Fibroblast of skin of right quadriceps (primary cell): ENCODE data around the gene CPSF3.
A peak's percentile ranks its signal among the peaks of the same experiment; 100 is the strongest.
"Not testable (repeated sequence)": the region's sequence is repeated elsewhere in the genome, so short reads cannot be mapped to it uniquely, and the experiment has no call there.

Experiments
- DNase-seq: peaks from one replicate; pipeline ENCODE4 v3.0.0-alpha.2; 2013

The CPSF3 gene

DNA sequence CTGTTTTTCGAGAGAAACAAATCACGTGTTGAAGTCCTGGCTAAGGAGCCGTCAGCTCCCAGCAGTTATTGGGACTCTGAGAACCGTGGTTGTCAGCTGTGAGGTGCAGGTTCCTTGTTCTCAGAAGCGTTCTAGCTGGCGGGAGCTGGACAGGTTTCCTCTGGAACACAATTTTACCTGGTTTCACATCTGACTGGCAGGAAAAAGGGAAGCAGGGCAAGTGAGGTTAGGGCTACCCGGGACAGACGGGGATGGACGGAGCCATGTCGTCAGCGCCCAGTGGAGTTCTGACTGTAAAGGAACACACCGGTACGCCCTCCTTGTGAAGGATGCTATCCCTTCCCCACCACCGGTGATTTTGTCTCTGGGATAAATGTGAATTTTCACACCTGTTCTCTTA lies 26.3 kb upstream of the CPSF3 start:
- DNase-seq, result no peak

DNA sequence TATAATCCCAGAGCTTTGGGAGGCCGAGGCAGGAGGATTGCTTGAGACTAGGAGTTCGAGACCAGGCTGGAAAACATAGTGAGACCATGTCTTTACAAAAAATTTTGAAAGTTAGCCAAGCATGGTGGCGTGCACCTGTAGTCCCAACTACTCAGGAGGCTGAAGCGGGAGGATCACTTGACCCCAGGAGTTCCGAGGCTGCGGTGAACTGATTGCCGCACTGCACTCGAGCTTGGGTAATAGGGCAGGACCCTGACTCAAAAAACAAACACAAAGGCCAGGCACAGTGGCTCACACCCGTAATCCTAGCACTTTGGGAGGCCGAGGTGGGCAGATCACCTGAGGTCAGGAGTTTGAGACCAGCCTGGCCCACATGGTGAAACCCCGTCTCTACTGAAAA lies 25.2 kb upstream of the CPSF3 start:
- not testable (repeated sequence) for DNase-seq

DNA sequence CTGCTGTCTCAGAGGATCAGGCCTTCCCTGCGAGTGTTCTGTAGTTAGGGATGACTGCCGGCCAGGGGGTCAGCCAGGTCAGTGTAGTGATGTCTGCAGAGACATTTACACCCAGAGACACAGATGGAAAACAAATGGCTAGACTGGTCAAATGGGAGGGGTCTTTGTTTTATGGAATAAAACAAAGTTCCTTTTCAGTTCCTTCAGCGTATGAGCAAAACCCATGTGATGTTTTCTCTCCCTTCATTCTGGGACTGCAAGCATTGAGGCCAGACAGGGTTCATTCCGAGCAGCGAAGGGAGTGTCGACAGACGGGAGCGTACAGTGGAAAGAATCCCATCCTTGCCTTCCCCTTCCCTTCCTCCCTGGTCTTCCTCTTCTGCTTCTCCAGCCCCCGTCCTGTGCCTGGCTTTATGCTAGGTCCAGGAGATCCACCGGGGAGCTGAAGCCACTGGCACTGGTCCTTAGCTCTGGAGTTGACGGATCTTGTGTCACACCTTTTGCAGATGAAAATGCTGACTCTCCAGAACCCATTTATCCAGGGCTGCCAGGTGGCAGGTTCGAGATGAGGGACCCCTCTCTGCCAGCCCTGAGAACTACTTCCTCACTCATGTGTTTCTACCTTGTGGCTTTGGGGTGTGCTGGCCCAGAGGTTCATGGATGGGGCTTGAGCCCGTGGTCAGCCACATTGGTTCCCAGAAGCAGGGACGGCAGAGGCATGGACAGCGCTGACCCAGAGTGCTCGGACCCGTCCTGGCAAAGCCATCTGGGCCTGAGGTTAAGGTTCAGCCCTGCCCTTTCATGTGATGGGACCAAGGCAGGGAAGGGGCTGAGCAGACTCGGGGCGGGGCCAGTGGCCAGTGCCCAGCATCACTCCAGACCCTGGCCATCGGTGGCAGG lies 24.3 kb upstream of the CPSF3 start:
- no peak for DNase-seq

DNA sequence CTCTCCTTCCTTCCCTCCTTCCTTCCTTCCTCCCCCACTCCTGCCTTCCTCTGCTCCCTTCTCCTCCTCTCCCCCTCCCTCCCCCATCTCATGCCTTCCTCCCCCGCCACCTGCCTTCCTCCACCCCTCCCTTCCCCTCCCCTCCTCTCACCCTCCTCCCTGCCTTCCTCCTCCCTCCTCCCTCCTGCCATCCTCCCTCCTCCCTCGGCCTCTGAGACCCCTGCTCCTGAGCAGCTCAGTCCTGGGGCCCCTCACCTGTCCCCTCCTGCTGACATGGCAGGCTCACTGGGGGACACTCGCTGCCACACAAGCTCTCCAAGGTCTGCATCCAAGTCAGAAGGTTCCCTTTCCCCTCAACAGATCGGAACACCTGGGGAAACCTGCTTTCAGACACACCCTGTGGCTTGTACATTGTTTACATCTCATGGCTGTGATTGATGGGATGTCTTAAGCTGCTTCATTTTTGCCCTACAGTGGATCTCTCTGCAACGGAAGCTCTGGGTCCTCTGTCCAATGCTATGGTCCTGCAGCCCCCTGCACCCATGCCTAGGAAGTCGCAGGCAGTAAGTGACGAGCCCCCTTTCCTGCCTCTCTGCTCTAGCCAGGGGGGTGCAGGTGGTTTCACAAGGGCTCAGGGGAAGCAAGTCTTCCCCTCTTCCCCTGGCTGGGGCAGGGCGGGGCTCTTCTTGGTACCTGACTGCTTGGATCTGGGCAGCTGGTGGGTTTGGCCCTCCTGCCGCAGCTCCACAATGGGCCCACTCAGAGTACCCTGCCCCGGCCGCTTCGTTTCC lies 23.0 kb upstream of the CPSF3 start:
- DNase-seq, result no peak

DNA sequence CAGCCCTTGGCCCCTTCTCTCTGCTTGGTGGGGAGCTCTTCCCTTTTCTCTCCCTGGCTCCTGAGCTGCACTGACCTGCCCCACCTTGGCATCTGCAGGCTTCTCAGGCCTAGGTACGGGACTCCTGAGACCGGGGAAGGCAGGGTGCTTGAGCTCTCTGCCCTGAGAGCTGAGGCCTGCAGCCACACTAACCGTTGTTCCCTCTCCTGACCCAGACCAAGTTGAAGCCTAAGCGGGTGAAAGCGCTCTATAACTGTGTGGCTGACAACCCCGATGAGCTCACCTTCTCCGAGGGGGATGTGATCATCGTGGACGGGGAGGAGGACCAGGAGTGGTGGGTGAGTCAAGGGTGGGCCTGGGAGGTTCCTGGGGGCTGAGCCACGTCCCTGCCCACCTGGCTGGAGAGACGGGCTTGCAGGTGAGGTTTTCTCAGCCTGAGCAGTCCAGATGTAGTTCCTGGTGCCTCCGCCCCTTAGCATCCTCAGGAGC lies 22.4 kb upstream of the CPSF3 start:
- DNase-seq, result no peak

DNA sequence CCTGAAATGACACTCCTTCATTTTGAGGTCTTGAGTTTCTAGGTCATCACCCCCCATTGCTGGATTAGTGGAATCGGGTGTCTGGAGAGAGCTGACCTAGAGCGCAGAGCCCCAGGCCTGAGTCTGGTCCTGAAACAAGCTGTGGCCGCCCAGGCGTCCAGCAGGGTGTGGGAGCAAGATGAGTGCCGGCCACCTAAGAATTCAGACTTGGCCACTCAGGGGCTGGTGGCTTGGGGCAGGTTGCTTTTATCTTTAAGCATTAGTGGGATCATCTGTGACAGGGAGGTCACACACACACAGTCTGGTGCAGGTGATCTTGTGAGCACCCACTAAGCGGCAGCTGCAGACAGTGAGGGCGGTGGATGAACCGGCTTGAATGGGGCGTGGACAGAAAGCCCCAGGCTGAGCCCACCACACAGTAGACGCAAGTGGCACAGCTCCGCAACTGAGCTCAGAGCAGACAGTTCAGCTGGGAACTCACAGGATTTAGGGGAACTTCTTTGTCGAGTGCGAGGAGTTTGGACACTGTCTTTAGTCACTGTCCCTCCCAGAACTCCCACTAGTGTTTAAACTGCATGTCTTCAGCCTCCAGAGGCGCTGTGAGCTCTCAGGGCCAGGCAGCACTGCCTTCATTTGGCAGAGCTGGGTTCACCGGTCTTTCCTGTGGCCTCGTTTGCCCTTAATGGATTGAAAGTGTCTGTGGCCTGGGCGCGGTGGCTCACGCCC lies 21.6 kb upstream of the CPSF3 start:
- DNase-seq, result no peak

DNA sequence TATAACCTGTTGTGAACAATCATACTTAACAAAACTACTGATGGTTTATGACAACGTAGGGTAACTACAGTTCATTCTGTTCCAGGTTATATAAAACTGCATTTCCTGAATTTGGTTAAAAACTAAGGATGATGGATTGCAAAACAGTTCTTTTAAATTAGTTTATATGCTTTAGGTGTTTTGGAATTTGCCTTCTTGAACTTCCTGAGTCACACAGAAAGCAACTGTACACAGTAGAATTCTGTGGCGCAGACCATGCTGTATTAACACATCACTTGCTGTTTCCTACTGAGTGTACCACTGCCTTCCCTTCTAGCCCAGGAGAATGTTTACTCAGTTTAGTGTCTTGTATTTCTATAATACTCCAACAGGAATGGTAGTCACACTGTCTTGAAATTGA lies 19.5 kb upstream of the CPSF3 start:
- peak; percentile 40 for DNase-seq

DNA sequence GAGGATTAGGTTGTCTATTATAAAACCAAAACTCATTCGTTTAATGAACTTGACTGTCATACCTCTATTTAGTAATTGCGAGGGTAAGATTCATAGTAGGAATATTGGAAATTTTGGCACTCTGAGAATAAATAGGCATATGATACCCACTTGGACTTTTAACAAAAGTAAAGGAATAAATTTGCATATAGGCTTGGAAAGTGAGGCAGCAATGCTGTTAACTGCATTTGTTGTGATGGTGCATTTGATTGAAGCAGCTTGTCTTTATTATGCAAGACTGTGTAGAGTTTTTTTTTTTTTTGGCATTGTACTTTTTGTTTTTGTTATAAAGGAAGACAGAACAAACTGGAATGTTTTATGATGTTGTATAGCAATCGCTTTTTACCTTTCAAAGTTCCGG lies 19.0 kb upstream of the CPSF3 start:
- no peak for DNase-seq

DNA sequence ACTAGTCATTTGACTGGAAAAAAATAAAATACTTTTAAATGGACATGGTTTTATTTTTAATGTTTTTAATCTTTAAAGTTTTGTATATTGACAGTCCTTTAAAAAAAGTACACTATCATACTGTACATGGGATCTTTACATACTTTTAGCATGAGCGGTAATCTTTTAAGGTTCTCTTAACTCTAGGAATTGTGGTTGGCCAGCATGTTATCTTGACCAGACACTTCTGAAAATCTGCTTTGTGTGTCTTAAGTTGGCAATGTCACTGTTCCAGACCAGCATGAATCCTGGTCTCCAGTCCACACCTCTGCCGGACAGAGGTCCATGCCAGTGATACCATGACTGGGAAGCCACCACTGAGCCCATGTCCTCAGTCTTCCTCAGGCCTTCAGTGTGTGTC lies 17.8 kb upstream of the CPSF3 start:
- no peak for DNase-seq

DNA sequence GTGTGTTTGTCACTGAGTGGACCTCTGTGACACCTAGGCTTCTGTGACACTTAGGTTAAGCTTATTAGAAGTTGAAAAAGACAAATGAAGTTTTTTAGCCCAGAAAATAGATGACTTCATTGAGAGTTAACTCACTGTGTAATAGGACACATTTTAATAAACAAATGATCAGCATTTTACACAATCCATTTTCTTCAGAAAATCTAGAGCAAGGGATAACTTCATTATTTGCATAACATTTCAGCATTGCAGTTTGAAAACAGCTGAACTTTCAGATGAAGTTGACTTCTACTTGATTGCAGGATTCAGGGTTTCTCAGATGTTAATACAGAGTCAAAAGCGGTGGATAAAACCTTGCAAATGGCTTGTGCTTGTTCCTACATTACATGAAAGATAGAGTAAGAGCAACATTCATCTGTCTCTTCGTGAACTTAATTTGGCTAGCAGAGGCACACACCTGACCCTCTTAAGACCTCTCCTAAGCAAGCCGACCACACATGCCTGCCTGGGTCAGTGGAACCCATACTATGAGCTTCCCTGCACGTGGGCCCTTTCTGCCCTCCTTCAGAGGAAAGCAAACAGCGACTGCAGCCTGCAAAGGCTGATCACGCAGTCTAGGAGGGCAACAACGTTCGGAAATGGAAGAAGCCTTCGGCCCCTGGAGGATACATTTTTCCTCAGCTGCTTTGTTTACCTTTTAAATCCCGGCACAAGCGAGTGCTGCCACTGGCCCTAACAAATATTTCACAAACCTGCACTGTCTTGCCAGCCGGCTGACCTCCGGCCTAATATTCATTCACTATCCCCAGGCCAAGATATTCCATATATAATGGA lies 16.7 kb upstream of the CPSF3 start:
- DNase-seq, result no peak

DNA sequence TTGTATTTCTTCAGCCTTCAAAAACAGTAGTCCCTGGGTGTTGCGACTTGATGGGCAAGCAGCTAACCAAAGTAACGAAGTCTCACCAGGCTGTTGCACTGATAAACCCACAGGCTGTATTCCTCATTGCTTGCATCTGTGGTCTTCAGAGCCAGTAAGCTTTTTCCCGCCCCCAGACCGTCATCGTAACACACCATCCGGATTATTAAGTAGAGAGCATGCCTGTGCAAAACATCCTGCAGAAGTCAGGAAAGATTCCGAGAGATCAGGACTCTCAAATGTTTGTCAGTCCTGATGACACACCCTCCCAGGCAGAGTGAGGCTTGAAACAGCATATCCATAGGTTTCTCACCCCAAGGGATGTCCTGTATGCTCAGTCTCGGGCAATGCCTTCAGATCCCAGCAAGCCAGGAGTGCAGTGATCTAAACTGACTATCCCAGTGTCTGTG lies 16.1 kb upstream of the CPSF3 start:
- no peak for DNase-seq

DNA sequence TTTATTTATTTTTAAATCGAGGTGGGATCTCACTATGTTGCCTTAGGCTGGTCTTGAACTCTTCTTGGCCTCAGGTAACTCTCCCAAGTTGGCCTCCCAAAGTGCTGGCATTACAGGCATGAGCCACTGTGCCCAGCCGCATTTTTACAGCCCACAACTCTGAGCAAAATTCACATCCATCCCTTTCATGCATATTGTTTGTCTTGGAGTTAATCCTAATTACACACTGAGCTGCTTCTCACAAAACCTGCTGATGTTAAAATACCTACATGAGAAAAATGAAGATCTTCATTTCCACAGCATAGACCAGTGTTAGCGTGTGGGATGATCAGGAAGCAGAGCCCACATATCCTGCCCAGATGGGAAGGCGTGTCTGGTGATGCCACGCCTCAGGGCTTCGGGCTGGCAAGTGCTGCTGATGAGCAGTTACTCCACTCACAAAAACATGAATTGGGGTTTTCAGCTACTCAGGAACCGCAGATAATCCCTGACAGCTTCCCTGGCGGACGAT lies 14.8 kb upstream of the CPSF3 start:
- DNase-seq, result no peak

DNA sequence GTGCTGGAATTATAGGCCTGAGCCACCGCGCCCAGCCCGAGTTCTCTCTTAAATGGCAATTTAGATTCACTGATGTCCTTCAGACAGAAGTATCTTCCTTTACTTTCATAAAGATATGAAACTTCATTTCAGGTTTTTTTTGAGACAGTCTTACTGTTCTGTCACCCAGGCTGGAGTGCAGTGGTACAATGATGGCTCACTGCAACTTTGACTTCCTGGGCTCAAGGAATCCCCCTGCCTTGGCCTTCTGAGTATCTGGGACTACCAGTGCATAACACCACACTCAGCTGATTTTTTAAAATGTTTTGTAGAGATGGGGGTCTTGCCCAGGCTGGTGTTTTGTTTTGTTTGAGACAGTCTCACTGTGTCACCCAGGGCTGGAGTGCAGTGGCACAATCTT lies 13.3 kb upstream of the CPSF3 start:
- no peak for DNase-seq

DNA sequence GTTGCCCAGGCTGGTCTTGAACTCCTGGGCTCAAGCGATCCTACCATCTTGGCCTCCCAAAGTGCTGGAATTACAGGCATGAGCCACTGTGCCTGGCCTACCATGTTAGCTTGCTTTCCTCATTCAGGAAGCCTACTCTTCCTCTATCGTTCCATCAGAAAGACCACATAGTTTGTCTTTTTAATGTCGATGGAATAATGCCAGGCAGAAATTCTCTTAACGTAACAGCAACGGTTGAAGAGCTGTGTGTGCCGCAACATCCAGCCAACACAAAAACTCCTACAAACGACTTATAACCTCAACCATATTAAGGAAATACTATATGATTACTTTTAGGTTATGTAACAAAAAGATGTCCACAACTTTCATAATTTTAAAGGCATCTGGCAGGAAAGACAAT lies 10.7 kb upstream of the CPSF3 start:
- no peak for DNase-seq

DNA sequence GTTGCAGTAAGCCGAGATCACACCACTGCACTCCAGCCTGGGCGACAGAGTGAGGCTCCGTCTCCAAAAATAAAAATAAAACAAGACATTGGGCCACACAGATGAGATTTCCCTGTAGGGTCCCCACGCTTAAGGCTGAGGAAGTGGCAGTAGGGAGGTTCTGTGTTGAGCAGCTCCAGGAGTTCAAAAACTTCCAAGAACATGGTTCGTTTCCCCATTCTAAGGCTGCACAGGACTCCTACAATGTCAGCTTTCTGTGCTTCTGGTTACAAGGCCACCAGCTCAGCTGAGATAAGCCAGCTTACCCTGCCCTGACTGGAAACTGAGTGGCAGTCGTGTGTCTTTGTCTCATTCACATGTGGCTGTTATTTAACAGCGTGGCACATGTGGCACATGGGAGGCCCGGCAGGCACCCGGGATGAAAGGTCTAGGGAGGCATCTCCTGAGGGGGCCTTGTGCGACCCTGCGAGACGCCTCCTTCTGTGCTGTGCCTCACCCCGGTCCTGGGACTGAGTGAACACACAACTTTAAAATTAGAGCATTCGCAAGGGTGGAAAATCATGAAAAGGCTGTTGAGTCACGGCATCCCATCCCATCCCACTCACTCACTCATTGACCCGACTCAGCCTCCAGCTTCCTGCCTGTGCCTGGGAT lies 7.8 kb upstream of the CPSF3 start:
- DNase-seq, result no peak

DNA sequence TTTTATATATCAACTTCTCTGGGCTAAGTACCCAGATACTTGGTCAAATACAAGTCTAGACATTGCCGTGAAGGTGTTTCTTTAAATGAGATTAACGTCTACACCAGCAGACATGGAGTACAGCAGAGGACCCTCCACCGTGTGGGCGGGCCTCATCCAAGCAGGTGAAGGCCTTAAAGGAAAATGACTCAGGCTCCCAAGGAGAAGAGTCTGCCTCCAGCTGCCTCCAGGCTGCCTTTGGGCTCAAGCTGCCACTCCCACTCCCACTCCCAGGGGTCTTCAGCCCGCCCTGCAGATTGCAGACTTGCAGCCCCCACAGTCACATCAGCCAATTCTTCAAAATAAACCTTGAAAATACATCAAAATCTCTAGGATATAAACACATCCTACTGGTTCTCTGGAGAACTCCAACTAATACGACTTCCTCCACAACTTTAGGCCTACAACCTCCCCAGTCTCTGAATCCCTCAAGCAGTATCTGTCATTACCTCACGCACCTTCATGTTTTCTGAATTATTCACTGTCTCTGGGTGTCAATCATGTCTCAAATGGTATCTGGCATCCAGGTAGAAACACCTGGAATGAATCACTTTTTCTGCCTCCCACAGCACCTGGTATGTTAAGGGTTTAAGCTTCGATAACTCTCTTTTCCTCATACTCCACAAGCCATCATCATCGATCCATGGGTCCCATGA lies 7.0 kb upstream of the CPSF3 start:
- DNase-seq, result no peak

DNA sequence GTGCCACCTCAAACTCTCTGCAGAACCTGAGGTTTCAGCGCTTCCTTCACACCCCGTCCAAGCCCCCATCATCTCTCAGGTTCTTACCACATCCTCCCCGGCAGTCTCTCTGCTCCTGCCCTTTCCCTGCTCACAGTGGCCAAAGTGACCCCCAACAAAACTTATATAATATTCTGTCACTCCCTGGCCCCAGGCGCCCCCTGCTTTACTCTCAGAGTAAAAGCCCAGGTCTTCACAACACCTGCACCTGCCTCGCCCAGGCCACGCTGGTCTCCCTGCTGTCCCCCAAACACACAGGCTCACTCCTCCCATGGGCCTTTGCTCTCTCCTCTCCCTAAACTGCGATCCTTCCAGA lies 6.5 kb upstream of the CPSF3 start:
- no peak for DNase-seq

DNA sequence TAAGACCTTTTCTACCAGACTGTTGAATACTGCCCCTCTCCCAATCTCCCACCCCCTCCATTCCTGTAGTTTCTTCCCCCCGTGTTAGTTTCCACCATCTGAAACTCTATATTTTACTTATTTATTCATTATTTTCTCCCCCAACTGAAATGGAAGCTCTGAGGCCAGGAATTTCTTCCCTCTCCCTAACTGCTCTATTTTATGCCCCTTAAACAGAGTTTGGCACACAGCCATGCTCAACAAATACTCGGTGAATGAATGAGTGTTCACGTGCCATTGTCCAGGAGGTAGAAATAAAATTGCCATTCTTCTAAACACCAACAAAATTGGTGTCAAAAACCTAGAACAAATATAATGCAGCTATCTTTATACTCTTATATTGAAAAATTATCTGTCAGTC lies 5.7 kb upstream of the CPSF3 start:
- no peak for DNase-seq

DNA sequence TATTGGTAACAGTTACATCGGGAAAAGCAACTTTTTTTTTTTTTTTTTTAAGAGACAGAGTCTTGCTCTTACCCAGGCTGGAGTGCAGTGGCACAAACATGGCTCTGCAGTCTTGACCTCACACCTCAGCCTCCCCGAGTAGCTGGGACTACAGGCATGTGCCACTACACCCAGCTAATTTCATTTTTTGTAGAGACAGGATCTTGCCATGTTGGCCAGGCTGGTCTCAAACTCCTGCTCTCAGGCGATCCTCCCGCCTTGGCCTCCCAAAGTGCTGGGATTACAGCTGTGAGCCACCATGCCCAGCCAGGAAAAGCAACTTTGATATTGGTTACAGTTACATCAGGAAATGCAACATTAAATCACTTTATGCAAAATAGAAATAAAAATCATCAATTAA lies 4.7 kb upstream of the CPSF3 start:
- DNase-seq, result no peak

DNA sequence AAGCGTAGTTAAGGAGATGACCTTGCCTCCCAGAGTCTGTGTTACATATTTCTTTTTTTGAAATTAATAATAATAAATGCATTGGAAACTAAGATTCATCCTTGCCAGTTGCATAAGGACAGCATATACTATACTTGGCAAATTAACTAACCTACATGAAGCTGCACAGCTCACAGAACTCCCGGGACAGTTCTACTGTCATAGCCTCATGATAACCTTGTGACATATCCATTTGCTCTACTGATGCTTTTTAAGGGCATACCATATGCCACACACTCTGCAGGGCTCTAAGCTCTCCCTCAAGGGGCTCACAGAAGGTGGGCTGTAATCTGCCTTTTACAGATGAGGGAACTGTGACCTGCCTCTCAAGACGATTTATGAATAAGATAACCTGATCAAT lies 3.9 kb upstream of the CPSF3 start:
- DNase-seq, result no peak

DNA sequence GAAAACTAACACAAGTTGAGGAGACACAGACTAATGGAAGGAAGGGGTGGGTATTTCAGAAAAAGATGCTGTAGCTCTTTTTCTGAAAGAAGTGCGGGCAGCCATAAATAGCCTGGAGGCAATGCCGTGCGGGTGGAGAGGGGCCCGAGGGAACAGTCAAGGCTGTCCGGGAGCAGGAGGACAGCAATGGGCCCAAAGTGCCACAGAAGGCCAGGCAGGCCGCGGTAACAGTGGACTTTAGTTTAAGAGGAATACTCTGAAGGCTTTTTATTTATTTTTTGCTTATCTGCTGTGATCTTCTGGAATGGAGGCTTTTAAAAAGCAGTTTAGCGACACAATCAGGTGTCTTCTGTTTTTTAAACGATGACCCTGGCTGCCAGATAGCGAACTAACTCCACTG lies 3.0 kb upstream of the CPSF3 start:
- DNase-seq, result no peak
